Hematopoietic multipotent progenitor cell treated with erythropoietin and hydrocortisone succinate and interleukin-3 and kit ligand, for 6 days (in vitro differentiated cells): ENCODE data around the gene PHC1.
"Not testable (repeated sequence)": the region's sequence is repeated elsewhere in the genome, so short reads cannot be mapped to it uniquely, and the experiment has no call there.

Experiments used
- DNase-seq: peaks from one replicate; pipeline ENCODE4 v3.0.0-alpha.2; 2015

The PHC1 gene

DNA sequence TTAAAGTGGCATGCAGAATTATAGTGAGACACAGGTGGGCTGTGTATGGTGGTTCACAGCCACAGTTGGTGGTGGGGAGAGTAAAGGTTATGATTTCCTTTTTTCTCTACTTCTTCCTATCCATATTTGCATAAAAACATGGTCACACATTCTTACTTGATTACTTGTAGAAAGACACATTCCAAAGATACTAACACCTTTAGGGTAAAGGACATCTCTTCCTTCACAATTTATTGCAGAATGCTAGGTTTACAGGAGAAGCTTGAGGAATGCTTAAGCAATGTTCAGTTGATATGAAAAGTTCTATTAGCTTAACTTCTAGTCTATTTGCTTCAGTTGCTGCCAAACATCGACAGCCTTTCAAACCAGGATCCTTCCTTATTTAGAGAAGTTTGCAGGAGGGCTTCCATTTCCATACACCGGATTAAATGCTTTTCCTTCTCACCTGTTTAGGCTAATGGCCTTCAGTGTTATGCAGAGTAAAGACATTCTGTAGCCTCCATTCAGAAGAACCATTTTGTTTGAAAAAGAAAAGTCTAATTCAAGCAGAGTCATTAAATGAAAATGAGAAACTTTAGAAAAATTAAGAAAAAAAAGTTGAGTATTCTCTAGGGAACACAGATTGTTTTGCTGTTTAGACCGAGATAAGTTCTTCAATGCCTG, 2.6 kb upstream of the PHC1 start:
- DNase-seq: no peak

DNA sequence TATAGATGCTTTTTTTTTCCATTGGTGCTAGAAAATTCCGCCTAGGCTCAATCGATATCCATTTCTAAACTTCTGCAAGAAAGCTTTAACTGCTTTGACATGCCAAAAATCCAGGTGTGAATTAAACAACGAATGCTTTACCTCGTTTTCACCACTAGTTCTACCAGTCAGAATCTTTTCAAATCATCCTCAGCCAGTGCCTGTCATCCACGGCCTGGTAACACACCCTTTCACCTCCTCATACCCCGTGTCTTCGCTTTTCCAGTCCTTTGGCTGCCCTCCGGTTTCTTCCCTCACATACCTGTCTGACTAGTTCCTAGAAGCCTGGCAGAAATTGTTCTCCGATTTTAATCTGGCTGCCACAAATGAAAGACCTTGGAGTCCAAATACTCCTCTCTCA, 1.4 kb upstream of the PHC1 start:
- DNase-seq: peak; percentile 45

DNA sequence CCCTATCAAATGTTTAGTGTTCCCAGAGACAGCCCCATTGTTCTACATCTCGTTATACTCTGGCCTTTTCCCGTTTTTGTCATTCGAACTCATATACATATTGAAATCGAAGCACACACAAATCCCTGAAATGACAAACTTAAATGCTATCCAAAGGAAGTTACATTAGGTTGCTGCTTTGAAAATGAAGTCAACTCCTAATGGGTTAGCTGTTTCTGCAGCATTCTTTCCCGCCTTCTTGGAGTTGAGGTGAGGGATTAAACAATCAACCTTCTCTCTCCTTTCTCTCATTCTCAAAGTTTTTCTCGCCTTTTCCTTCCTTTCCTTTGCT, 642 bp upstream of the PHC1 start:
- peak; percentile 15 for DNase-seq

GRCh38 chr12:8914716-8915526, 612 bp downstream of the PHC1 start:
- peak; percentile 63 for DNase-seq

DNA sequence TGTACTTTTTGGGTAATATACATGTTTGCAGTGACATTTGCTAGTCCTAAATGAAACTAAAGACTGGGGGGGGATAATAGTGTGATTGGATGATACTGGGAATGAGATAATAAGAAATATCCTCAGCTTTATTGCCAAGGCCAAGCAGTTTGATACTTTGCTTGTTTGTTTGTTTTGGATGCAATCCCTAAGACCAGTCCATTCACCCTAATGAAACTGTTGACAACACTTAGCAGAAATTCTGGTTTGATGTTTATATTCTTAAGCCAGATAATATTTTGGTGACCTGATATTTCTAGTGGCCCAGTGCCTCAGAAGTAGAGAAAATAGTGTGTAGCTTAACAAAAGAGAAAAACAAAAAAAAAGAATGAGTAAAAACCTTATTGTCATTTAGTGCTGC, 1.8 kb downstream of the PHC1 start:
- no peak for DNase-seq

GRCh38 chr12:8917031-8917430, 2.7 kb downstream of the PHC1 start:
- DNase-seq: no peak

GRCh38 chr12:8917751-8918150, 3.4 kb downstream of the PHC1 start:
- DNase-seq: no peak

DNA sequence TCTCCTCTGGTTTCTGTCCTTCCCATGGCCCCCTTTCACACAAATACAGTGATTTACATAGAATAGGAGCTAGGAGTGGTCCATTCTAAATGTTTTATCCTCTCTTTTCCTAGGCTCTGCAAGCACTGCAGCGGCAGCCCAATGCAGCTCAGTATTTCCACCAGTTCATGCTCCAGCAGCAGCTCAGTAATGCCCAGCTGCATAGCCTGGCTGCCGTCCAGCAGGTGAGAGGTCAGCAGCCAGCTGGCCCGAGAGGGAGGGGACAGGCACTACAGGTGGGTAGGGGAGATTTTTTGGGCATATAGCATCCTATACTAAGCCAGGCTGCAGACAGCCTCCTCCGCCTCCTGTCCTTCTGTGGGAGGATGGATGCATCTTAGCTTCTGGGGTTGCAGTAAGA, 5.3 kb downstream of the PHC1 start:
- not testable (repeated sequence) for DNase-seq

- no peak for DNase-seq
These were observed 8.2 kb downstream of the PHC1 start for GRCh38 chr12:8922544-8922943.

DNA sequence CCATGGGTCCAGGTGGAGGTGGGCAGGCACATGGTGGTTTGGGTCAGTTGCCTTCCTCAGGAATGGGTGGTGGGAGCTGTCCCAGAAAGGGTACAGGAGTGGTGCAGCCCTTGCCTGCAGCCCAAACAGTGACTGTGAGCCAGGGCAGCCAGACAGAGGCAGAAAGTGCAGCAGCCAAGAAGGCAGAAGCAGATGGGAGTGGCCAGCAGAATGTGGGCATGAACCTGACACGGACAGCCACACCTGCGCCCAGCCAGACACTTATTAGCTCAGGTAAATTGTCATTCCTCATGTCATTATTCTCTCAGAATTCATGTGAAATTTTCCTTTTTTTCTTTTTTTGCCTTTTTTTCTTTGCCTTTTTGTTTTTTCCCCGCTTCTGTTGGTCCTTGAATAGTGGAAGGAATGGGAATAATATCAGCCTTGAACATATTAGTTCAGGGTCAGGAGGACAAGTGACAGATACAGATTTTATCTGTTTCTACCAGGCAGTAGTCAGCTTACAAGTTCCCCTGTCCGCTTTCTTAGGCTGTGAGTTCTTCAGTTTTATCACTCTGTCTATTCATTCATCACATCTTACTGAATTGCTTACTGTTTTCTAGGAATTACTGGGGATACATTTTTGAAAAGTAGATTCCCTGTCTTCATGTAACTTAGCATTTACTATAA, 16.5 kb downstream of the PHC1 start:
- not testable (repeated sequence) for DNase-seq

DNA sequence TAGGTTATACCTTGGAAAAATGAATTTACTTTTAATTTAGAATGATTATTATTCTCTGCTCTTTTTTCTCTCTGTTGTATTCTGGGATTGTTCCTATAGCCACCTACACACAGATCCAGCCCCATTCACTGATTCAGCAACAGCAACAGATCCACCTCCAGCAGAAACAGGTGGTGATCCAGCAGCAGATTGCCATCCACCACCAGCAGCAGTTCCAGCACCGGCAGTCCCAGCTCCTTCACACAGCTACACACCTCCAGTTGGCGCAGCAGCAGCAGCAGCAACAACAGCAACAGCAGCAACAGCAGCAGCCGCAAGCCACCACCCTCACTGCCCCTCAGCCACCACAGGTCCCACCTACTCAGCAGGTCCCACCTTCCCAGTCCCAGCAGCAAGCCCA, 18.2 kb downstream of the PHC1 start:
- DNase-seq: not testable (repeated sequence)

GRCh38 chr12:8934080-8934479, 19.8 kb downstream of the PHC1 start:
- DNase-seq: not testable (repeated sequence)

GRCh38 chr12:8936735-8937134, 22.4 kb downstream of the PHC1 start:
- DNase-seq: no peak

DNA sequence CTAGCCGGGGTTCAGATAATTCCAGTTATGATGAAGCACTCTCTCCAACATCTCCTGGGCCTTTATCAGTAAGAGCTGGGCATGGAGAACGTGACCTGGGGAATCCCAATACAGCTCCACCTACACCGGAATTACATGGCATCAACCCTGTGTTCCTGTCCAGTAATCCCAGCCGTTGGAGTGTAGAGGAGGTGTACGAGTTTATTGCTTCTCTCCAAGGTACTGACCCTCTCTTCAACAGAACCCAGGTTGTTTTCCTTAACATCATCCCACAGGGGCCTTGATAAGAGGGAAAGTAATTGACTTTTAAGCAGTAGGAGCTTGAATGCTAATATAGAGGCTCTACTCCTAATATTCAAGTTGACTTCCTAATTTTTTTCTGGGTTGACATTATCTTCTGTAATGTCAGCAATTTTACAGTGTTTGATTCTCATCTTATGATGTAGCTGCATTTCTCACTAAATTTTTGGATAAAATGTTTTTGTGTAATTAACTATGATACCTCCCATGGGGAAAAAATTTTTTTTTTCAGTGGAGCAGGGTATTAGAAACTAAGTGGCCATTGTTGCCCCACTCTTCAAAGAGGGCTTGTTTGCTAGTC, 23.6 kb downstream of the PHC1 start:
- DNase-seq: not testable (repeated sequence)

- no peak for DNase-seq
These were observed 27.6 kb downstream of the PHC1 start for GRCh38 chr12:8941691-8942478.

GRCh38 chr12:8943565-8944186, 29.4 kb downstream of the PHC1 start:
- DNase-seq: no peak

DNA sequence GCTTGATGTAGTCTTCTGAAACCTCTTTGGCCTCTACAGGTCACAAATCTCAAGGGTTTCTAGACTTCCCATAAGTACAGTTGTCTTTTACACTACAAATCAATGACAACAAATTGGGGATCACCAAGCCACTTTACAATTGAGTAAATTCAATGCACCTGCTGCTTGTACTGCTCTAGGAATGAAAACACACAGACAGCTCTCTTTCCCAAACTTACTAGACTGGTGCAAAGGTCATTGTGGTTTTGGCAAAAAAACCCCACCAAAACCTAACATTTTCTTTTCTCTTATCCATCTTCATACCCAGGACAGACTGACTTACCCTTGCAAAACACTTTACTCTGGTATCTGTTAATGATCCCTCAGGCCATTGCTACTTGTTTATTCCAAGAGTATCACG, 32.4 kb downstream of the PHC1 start:
- no peak for DNase-seq

- DNase-seq: peak; percentile 26
These were observed 33.4 kb downstream of the PHC1 start for GRCh38 chr12:8947737-8948136.

DNA sequence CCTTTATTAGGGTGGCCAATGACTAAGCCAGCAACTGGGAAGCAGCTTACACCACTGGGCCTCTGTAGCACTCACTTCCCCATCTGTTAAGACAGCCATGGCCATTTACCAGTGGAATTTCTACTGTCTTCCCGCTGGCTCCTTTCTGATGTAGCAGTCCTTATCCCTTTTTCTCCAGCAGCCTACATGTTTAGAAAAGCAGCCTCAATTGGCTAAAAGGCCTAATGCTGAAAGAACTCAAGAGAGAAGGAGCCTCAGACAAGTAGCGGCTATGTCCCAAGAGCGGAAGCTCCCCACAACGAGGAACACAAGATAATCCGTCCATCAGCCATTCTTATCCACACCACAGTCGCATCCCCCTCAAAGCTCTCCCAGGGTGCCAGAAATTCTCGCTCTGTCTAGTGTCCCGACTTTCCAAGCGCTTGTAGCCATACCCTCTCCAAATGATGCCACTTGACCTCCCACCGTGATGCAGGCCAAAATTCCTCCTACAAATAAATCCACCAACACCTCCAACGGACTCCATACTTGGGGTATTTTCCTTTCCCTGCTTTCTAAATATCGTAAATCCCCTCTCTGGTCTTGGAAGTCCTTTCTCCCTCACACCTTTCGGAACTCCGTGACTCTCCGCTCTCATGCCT, 34.5 kb downstream of the PHC1 start:
- DNase-seq: peak; percentile 71

DNA sequence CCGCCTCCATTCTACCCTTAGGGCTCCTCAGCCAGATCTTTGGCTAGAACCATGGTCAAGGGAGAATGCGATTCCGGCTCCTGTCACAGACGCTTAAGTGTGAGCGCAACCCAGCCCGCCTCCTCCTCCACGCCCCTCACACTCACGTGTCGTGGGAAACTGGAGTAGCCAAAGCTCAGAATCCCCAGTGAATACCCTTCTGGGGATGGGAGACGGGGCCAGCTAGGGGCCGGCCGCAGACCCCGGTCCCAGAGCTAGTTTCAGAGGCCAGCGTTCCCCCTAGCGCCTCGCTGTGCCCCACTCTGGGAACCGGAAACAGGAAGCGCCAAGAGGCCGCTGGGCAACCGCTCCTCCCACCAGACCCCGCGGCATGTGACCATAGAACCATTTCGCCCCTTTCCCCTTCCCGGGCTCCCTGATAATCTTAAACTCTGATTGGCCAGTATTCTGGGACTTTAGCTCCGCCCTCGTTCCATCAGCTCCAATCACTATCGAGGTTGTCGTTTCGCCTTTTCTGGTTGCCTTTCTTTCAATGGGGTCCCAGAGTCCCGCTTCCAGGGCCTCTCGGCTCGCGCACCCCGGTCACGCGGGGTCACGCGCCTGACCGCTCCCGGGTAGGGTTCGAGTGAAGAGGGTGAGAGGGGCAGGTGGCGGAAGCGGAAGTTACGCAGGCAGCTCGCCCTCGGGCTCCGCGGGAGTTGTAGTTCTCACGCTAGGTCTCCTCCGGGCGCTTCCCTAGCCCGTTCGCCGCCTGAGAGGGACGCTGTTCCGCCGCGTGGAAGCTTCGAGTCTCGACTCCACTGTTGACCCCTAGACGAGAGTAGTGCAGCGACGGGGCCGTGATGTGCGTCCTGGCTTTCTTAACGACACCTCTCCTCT, 35.3 kb downstream of the PHC1 start, which contains the start of gene M6PR:
Gene M6PR, minus strand, starts transcription at position 304 of the 879 bp plus-strand sequence. CDS start 3,241 bp downstream, outside the sequence.
- DNase-seq: peak; percentile 100

GRCh38 chr12:8950221-8950527, 35.9 kb downstream of the PHC1 start:
- DNase-seq: no peak
